ENCODE results near the gene CD300H. TPM values are rescaled to one million over a fixed set of nuclear protein-coding genes. Genes with fewer than 3 reads are reported as not detected.

Gene CD300H
- total RNA-seq, 4 donors from 2014 or later: not detected

DNA sequence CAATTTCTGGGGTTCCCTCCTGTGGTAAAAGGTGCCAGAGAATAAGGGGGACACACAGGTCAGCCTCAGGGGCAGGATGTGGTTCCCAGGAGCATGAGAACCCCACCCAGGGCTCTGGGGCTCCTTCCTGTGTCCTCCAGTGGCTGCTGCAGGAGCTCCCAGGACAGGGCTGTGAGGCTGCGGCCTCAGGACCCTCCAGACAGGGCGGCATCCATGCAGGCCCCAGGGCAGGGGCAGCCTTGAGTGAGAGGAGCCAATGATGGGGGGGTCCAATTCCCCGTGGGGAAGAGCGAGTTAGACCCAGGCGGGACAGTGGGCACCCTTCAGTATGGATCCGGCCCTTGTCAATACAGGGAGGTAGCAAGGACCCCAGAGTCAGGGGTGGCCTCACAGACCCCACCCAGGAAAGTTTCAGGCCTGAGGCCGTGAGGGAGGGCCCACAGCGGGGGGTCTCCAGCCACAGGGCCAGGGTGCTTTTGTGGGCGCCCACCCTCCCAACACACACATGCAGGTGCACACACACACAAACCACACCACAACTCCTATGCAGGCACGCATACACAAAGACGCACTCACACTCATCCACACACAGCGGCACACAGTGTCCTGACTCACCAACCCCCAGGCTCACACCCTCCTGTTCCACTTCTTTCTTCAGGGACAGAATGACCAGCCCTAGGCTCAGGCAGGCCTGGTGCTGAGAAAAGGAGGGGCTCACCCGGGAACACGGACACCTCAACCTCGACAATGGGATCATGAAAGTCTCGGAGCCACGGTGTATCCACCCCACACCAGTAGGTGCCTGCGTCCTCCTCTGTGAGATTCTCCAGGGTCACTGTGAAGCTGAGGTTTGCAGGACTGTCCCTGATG is 23.2 kb downstream of the CD300H start:
- no peak for TF ChIP-seq POLR2A (IDR thresholded peaks at IDR 0.05)
- TF ChIP-seq, protein P1, sequence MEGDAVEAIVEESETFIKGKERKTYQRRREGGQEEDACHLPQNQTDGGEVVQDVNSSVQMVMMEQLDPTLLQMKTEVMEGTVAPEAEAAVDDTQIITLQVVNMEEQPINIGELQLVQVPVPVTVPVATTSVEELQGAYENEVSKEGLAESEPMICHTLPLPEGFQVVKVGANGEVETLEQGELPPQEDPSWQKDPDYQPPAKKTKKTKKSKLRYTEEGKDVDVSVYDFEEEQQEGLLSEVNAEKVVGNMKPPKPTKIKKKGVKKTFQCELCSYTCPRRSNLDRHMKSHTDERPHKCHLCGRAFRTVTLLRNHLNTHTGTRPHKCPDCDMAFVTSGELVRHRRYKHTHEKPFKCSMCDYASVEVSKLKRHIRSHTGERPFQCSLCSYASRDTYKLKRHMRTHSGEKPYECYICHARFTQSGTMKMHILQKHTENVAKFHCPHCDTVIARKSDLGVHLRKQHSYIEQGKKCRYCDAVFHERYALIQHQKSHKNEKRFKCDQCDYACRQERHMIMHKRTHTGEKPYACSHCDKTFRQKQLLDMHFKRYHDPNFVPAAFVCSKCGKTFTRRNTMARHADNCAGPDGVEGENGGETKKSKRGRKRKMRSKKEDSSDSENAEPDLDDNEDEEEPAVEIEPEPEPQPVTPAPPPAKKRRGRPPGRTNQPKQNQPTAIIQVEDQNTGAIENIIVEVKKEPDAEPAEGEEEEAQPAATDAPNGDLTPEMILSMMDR (IDR thresholded peaks at IDR 0.05): no peak
- H3K27me3 ChIP-seq: no peaks in the 10 kb centered on the region
- H3K27ac ChIP-seq: no peak overlapping the region
- DNase-seq: no peak
- no peaks in the 10 kb centered on the region for H3K36me3 ChIP-seq
- H3K9me3 ChIP-seq: no peaks in the 10 kb centered on the region
- WGBS, 2 donors: 86 to 95% methylated on average over 9 to 13 of the region's 18 CpGs
- peaks cover 0 to 8% of the 10 kb centered on the region in 2 donors for H3K4me1 ChIP-seq
- intact Hi-C loops (cut with DNase I): no loop called here
- no peak overlapping the region for H3K4me3 ChIP-seq (replicated peaks in 1 of 3)

DNA sequence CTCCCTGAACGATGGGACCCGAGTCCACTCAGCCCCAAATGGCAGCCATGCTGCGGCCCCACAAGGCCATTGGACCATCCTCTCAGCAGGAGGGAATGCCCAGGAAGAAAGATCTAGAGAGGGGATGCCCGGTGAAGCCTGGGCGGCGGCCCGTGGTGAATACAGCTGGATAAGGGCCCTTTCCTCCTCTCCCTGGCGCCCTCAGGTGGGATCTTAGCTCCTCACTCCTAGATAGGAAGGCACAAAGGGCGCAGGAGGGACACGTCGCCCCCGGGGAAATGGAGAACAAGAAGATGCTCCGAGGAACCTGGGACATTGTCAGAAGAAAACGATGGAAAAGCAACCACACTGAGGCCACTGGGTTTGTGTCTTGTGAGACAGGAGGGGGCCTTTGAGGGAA is 23.9 kb downstream of the CD300H start:
- Histone ChIP-seq H3K27ac (no peak overlapping the region), H3K4me1 (peaks cover 0 to 8% of the 10 kb centered on the region in 2 donors), H3K4me3 (replicated peaks in 1 of 3) (no peak overlapping the region), H3K36me3 (no peaks in the 10 kb centered on the region), H3K9me3 (no peaks in the 10 kb centered on the region), H3K27me3 (no peaks in the 10 kb centered on the region)
- WGBS, 2 donors: 69 to 81% methylated on average over 12 to 13 of the region's 14 CpGs
- TF ChIP-seq, protein P1 (IDR thresholded peaks at IDR 0.05): no peak
- no peak for TF ChIP-seq POLR2A (IDR thresholded peaks at IDR 0.05)
- intact Hi-C loops (cut with DNase I): no loop called here
- no peak for DNase-seq

DNA sequence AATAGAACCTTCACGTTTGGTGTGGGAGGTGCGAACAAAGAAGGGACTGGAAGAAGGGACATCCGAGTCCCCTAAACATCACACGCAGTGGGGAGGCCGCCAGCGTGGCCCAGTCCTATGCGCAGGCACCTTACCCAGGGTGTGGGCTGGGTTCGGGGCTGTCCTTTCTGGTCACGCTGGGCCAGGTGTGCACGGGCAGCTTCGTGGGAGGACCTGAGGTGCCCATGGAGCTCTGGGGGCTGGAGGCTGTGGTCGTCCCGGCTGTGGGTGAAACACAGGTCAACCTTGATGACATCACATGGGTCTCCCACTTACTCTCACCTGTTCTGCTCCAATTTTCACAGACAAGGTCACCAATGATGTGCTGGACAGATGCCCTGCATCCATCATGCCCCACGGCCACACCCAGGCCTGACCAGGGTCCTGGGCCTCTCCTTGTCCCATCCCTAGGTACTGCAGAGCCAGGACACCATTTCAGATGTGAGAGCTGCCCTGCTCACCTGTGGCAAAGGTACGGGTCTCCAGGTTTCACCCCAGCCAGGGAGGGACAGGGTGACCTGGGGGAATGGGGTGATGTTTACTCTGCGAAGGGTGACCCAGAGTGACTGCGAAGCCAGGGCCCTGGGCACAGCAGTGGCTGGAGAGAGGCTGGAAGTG is 24.5 kb downstream of the CD300H start:
- no peaks in the 10 kb centered on the region for H3K9me3 ChIP-seq
- no peak overlapping the region for H3K27ac ChIP-seq
- TF ChIP-seq POLR2A (IDR thresholded peaks at IDR 0.05): no peak
- TF ChIP-seq, protein P1 (IDR thresholded peaks at IDR 0.05): no peak
- no peaks in the 10 kb centered on the region for H3K27me3 ChIP-seq
- no peak for DNase-seq
- 91 to 94% methylated on average over 15 to 16 of the region's 17 CpGs for WGBS, 2 donors
- H3K4me3 ChIP-seq (replicated peaks in 1 of 3): no peak overlapping the region
- peaks cover 0 to 8% of the 10 kb centered on the region in 2 donors for H3K4me1 ChIP-seq
- intact Hi-C loops (cut with DNase I): no loop called here
- H3K36me3 ChIP-seq: no peaks in the 10 kb centered on the region

DNA sequence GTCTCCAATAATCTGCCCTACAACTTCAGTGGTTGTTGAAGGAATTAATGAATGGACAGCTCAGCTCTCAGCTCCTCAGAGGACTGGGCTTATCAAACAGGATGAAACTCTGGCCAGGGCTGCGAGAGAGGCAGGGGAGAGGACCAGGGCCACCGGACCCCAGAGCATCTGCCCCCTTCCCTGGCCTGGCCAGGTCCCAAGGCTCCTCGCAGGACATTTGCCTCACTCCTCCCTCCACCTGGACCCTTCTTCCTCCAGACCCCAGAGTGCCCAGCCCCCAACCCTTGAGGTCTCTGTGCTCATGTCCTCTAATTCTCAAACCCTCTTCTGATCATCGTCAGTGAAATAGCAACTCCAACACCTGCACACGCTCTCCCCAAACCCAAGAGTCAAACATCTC is 25.1 kb downstream of the CD300H start:
- intact Hi-C loops (cut with DNase I): no loop called here
- H3K9me3 ChIP-seq: no peaks in the 10 kb centered on the region
- no peaks in the 10 kb centered on the region for H3K36me3 ChIP-seq
- TF ChIP-seq POLR2A (IDR thresholded peaks at IDR 0.05): no peak
- TF ChIP-seq, protein P1 (IDR thresholded peaks at IDR 0.05): no peak
- H3K27me3 ChIP-seq: no peaks in the 10 kb centered on the region
- peaks cover 0 to 8% of the 10 kb centered on the region in 2 donors for H3K4me1 ChIP-seq
- no peak for DNase-seq
- H3K4me3 ChIP-seq (replicated peaks in 1 of 3): no peak overlapping the region
- 88 to 90% methylated on average over 5 of the region's 5 CpGs for WGBS, 2 donors
- no peak overlapping the region for H3K27ac ChIP-seq
